ENCODE results near the gene UBXN2A.

The UBXN2A gene

GRCh38 chr2:24046930-24047702, 106.9 kb downstream of the UBXN2A start, which contains the start of gene WDCP:
WDCP (minus strand) TSS chr2:24047391; CDS start chr2:24039494, 7,897 bp downstream.
- peak; percentile 95 for DNase-seq

GRCh38 chr2:24047703-24048033, 107.4 kb downstream of the UBXN2A start:
- DNase-seq, result no peak

- no peak for DNase-seq
These were observed 108.7 kb downstream of the UBXN2A start for GRCh38 chr2:24048769-24049484.

GRCh38 chr2:24049485-24050021, 109.3 kb downstream of the UBXN2A start, which contains the start of gene FKBP1B:
FKBP1B (plus strand) TSS chr2:24049741; CDS start chr2:24049850, 109 bp downstream.
- DNase-seq, result peak; percentile 58

GRCh38 chr2:24050041-24050979, 110.0 kb downstream of the UBXN2A start:
- no peak for DNase-seq

- DNase-seq, result no peak
These were observed 111.6 kb downstream of the UBXN2A start for GRCh38 chr2:24051833-24052232.

GRCh38 chr2:24052951-24053350, 112.7 kb downstream of the UBXN2A start:
- DNase-seq, result no peak
